GM12878 (cell line): ENCODE measurements around the gene WDR26. TPM values are rescaled to one million over a fixed set of nuclear protein-coding genes. Genes with fewer than 3 reads are reported as not detected.

Experiments used
- ATF7 ChIP-seq: fragments of 450-650 bp; IDR thresholded peaks from 2 replicates; pipeline ENCODE4 v1.6.1; 2016; ENCODE audit warnings: low read depth, mild to moderate bottlenecking
- BRCA1 ChIP-seq: IDR thresholded peaks from 2 replicates; pipeline ENCODE4 v1.6.1; 2011; ENCODE audit warnings: low read depth, low read length, improper control_type of control experiment
- CHD4 ChIP-seq: fragments of 200-600 bp; sonication (generic); IDR thresholded peaks from 2 replicates; pipeline ENCODE4 v1.6.1; 2016; ENCODE audit warnings: mild to moderate bottlenecking
- EGR1 ChIP-seq, 2 experiments: IDR thresholded peaks; 1 replicate in 1 of 2; 2 replicates in 1 of 2; pipeline ENCODE4 v1.6.1; 2011 to 2012; ENCODE audit warnings: low read depth in 2 of 2, low read length in 2 of 2, borderline replicate concordance in 1 of 2, mild to moderate bottlenecking in 1 of 2, moderate library complexity in 1 of 2
- EZH2 ChIP-seq: IDR thresholded peaks from 2 replicates; pipeline ENCODE4 v1.6.1; 2012; ENCODE audit warnings: low read depth, mild to moderate bottlenecking, control low read depth, inconsistent platforms, low read length, borderline replicate concordance; ENCODE audit not compliant: control insufficient read depth
- MEF2B ChIP-seq: fragments of 450-650 bp; IDR thresholded peaks from 2 replicates; pipeline ENCODE4 v1.6.1; 2018; ENCODE audit warnings: mild to moderate bottlenecking, moderate library complexity; ENCODE audit not compliant: partially characterized antibody, poor library complexity, severe bottlenecking
- MYB ChIP-seq: fragments of 150-350 bp; IDR thresholded peaks from 2 replicates; pipeline ENCODE4 v1.6.1; 2014; ENCODE audit warnings: mild to moderate bottlenecking, low read depth, low read length, borderline replicate concordance
- NFIC ChIP-seq: IDR thresholded peaks from 2 replicates; pipeline ENCODE4 v1.6.1; 2012; ENCODE audit warnings: low read depth, mild to moderate bottlenecking, inconsistent platforms, low read length, moderate library complexity
- NFYB ChIP-seq: IDR thresholded peaks from 2 replicates; pipeline ENCODE4 v1.6.1; 2011; ENCODE audit warnings: low read depth, mild to moderate bottlenecking, low read length, improper control_type of control experiment, moderate library complexity; ENCODE audit not compliant: insufficient read depth
- NR2C1 ChIP-seq: fragments of 450-650 bp; IDR thresholded peaks from 2 replicates; pipeline ENCODE4 v1.6.1; 2017; ENCODE audit warnings: antibody characterized with exemption, mild to moderate bottlenecking, moderate library complexity
- NR2F1 ChIP-seq: fragments of 450-650 bp; conservative IDR thresholded peaks from 2 replicates; pipeline ENCODE4 v1.6.1; 2017; ENCODE audit warnings: mild to moderate bottlenecking
- NRF1 ChIP-seq: conservative IDR thresholded peaks from 2 replicates; pipeline ENCODE4 v1.6.1; 2011; ENCODE audit warnings: mild to moderate bottlenecking, low read depth, low read length, improper control_type of control experiment
- PAX8 ChIP-seq: fragments of 450-650 bp; IDR thresholded peaks from 2 replicates; pipeline ENCODE4 v1.6.1; 2017; ENCODE audit warnings: mild to moderate bottlenecking, moderate library complexity
- POLR2A ChIP-seq: IDR thresholded peaks from 2 replicates; pipeline ENCODE4 v1.6.1; 2011; ENCODE audit warnings: low read depth, mild to moderate bottlenecking, low read length
- POLR2AphosphoS5 ChIP-seq: IDR thresholded peaks from 2 replicates; pipeline ENCODE4 v1.6.1; 2011; ENCODE audit warnings: mild to moderate bottlenecking, low read length, inconsistent platforms
- POU2F2 ChIP-seq: IDR thresholded peaks from 3 replicates; pipeline ENCODE4 v1.6.1; 2011; ENCODE audit warnings: low read depth, mild to moderate bottlenecking, low read length, borderline replicate concordance
- SMAD5 ChIP-seq: IDR thresholded peaks from 2 replicates; pipeline ENCODE4 v1.6.1; 2016; ENCODE audit warnings: antibody characterized with exemption, low read depth
- SP1 ChIP-seq: IDR thresholded peaks from one replicate; pipeline ENCODE4 v1.6.1; 2011; ENCODE audit warnings: low read depth, low read length
- STAT1 ChIP-seq: fragments of 450-650 bp; conservative IDR thresholded peaks from 2 replicates; pipeline ENCODE4 v1.6.1; 2014; ENCODE audit warnings: antibody characterized with exemption, mild to moderate bottlenecking
- SUZ12 ChIP-seq: fragments of 200-600 bp; sonication (generic); IDR thresholded peaks from one replicate; pipeline ENCODE4 v1.6.1; 2018; ENCODE audit warnings: antibody characterized with exemption, mild to moderate bottlenecking; ENCODE audit not compliant: unreplicated experiment
- TCF12 ChIP-seq: IDR thresholded peaks from 2 replicates; pipeline ENCODE4 v1.6.1; 2011; ENCODE audit warnings: low read depth, mild to moderate bottlenecking, low read length
- ZNF384 ChIP-seq: IDR thresholded peaks from 2 replicates; pipeline ENCODE4 v1.6.1; 2012; ENCODE audit warnings: low read depth, mild to moderate bottlenecking, low read length, improper control_type of control experiment, borderline replicate concordance
- polyA plus RNA-seq, 11 experiments: library from polyadenylated mRNA; depleted of rRNA in 4 of 11; unstranded in 6 of 11; stranded (reverse) in 5 of 11; fragments of >200 nt; fragmentation: Nextera tagmentation in 4 of 11; fragmentation: Illumina TruSeq in 1 of 11; extraction: Ambion mirVana in 4 of 11; extraction: Trizol in 1 of 11; gene quantifications; 1 replicate in 1 of 11; 2 replicates in 10 of 11; pipeline versions ENCODE4 v1.2.1 to v1.2.3, GENCODE V29; 2011 to 2016; ENCODE audit warnings: inconsistent platforms in 2 of 11, missing spikeins in 2 of 11, low read depth in 1 of 11
- total RNA-seq, 4 experiments: library from RNA; depleted of rRNA in 3 of 4; stranded (reverse); fragments of >200 nt in 3 of 4; fragmentation: Illumina TruSeq in 1 of 4; extraction: Trizol in 1 of 4; gene quantifications; 2 replicates each; pipeline versions ENCODE4 v1.2.1 to v1.2.3, GENCODE V29; 2013 to 2021
- TF ChIP-seq, protein P1 (sequence below), 3 experiments: IDR thresholded peaks in 2 of 3; conservative IDR thresholded peaks in 1 of 3; 2 replicates each; pipeline ENCODE4 v1.5.1; 2011; ENCODE audit warnings: low read depth in 3 of 3, low read length in 3 of 3, mild to moderate bottlenecking in 3 of 3, control low read depth in 2 of 3, moderate library complexity in 2 of 3, inconsistent platforms in 1 of 3, mixed read lengths in 1 of 3; ENCODE audit not compliant: control insufficient read depth in 2 of 3, insufficient read depth in 1 of 3; ENCODE audit errors: extremely low read depth in 1 of 3
- TF ChIP-seq, protein P2 (sequence below): IDR thresholded peaks from 2 replicates; pipeline ENCODE4 v1.6.1; 2011; ENCODE audit warnings: low read depth, low read length, improper control_type of control experiment, borderline replicate concordance
- TF ChIP-seq, protein P3 (sequence below): fragments of 450-650 bp; formaldehyde crosslinking; IDR thresholded peaks from 2 replicates; pipeline ENCODE4 v1.5.0; 2022; ENCODE audit warnings: mild to moderate bottlenecking, missing genetic modification characterization
- TF ChIP-seq, protein P4 (sequence below): fragments of 450-650 bp; IDR thresholded peaks from 2 replicates; pipeline ENCODE4 v1.6.1; 2016; ENCODE audit warnings: mild to moderate bottlenecking

WDR26 gene
- total and polyA plus RNA-seq, 10 of the 15 experiments (the other 5 are each of a cell fraction or from before 2014, with no cell fraction given): 6.6 to 47.0 (median 24.4) TPM

DNA sequence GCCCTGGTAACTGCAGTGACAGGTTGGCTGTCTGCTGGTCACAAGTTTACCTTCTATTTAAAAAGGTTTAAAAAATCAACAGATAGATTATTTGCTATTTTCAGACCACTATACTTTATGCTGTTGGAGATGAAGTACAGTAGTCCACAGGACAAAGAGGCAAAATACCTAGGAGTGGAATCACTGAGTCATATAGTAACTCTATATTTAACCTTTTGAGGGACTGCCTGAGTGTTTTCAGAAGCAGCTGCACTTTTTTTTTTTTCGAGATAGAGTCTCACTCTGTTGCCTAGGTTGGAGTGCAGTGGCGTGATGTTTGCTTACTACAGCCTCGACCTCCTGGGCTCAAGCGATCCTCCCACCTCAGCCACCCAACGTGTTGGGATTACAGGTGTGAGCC is 66.2 kb downstream of the WDR26 start (continued):
- TF ChIP-seq, protein P1, sequence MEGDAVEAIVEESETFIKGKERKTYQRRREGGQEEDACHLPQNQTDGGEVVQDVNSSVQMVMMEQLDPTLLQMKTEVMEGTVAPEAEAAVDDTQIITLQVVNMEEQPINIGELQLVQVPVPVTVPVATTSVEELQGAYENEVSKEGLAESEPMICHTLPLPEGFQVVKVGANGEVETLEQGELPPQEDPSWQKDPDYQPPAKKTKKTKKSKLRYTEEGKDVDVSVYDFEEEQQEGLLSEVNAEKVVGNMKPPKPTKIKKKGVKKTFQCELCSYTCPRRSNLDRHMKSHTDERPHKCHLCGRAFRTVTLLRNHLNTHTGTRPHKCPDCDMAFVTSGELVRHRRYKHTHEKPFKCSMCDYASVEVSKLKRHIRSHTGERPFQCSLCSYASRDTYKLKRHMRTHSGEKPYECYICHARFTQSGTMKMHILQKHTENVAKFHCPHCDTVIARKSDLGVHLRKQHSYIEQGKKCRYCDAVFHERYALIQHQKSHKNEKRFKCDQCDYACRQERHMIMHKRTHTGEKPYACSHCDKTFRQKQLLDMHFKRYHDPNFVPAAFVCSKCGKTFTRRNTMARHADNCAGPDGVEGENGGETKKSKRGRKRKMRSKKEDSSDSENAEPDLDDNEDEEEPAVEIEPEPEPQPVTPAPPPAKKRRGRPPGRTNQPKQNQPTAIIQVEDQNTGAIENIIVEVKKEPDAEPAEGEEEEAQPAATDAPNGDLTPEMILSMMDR (IDR thresholded peaks at IDR 0.05 in 2 of 3, conservative IDR thresholded peaks at IDR 0.05 in 1 of 3; ENCODE audit: control insufficient read depth in 2 of 3, extremely low read depth in 1 of 3, insufficient read depth in 1 of 3, low read depth in 3 of 3, low read length in 3 of 3): no peak
- TF ChIP-seq SMAD5 (no peak), STAT1 (no peak), BRCA1 (no peak), NRF1 (no peak), ATF7 (peak; percentile 49; the same call in 1 of the 2 replicates), NR2C1 (no peak), TCF12 (0 out of 2 replicates have a peak, but pooled peaks have one; percentile 38), SP1 (no peak), NFYB (no peak), EGR1 (IDR thresholded peaks at IDR 0.05; ENCODE audit: borderline replicate concordance in 1 of 2, low read depth in 2 of 2, low read length in 2 of 2) (no peak), ZNF384 (peak; percentile 79), POU2F2 (no peak), NFIC (0 out of 2 replicates have a peak, but pooled peaks have one; percentile 57), POLR2A (no peak), PAX8 (no peak), MEF2B (peak; percentile 62), SUZ12 (no peak), MYB (no peak), CHD4 (no peak), EZH2 (no peak), POLR2AphosphoS5 (no peak), NR2F1 (0 out of 2 replicates have a peak, but pooled peaks have one; percentile 19)
- TF ChIP-seq, protein P2, sequence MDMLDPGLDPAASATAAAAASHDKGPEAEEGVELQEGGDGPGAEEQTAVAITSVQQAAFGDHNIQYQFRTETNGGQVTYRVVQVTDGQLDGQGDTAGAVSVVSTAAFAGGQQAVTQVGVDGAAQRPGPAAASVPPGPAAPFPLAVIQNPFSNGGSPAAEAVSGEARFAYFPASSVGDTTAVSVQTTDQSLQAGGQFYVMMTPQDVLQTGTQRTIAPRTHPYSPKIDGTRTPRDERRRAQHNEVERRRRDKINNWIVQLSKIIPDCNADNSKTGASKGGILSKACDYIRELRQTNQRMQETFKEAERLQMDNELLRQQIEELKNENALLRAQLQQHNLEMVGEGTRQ: no peak
- TF ChIP-seq, protein P3, sequence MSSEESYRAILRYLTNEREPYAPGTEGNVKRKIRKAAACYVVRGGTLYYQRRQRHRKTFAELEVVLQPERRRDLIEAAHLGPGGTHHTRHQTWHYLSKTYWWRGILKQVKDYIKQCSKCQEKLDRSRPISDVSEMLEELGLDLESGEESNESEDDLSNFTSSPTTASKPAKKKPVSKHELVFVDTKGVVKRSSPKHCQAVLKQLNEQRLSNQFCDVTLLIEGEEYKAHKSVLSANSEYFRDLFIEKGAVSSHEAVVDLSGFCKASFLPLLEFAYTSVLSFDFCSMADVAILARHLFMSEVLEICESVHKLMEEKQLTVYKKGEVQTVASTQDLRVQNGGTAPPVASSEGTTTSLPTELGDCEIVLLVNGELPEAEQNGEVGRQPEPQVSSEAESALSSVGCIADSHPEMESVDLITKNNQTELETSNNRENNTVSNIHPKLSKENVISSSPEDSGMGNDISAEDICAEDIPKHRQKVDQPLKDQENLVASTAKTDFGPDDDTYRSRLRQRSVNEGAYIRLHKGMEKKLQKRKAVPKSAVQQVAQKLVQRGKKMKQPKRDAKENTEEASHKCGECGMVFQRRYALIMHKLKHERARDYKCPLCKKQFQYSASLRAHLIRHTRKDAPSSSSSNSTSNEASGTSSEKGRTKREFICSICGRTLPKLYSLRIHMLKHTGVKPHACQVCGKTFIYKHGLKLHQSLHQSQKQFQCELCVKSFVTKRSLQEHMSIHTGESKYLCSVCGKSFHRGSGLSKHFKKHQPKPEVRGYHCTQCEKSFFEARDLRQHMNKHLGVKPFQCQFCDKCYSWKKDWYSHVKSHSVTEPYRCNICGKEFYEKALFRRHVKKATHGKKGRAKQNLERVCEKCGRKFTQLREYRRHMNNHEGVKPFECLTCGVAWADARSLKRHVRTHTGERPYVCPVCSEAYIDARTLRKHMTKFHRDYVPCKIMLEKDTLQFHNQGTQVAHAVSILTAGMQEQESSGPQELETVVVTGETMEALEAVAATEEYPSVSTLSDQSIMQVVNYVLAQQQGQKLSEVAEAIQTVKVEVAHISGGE: no peak
- TF ChIP-seq, protein P4, sequence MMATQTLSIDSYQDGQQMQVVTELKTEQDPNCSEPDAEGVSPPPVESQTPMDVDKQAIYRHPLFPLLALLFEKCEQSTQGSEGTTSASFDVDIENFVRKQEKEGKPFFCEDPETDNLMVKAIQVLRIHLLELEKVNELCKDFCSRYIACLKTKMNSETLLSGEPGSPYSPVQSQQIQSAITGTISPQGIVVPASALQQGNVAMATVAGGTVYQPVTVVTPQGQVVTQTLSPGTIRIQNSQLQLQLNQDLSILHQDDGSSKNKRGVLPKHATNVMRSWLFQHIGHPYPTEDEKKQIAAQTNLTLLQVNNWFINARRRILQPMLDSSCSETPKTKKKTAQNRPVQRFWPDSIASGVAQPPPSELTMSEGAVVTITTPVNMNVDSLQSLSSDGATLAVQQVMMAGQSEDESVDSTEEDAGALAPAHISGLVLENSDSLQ: 0 out of 2 replicates have a peak, but pooled peaks have one; percentile 30
